IMR-90 (cell line): ENCODE measurements around the gene FMN1. TPM values are rescaled to one million over a fixed set of nuclear protein-coding genes. Genes with fewer than 3 reads are reported as not detected.

Experiments used
- ATAC-seq: fragments of 200-7000 bp; cut with Tn5 transposase; 2 replicates; pipeline ENCODE4 v1.9.1; 2020; ENCODE audit warnings: low read depth, mild to moderate bottlenecking, moderate library complexity
- BruUV-seq: library from RNA; stranded (reverse); fragments of 400-500 nt; replicated peaks from 2 replicates; lab custom pipeline; 2021; lab: Mats Ljungman, UMichigan
- CTCF ChIA-PET: fragments of 300-600 bp; formaldehyde crosslinking; extraction: SDS; loops from one replicate; lab custom pipeline; 2021; ENCODE audit warnings: antibody characterized with exemption; lab: Yijun Ruan, JAX
- POLR2A ChIA-PET: fragments of 300-600 bp; sonication (Branson Sonifier 250); formaldehyde crosslinking; loops from one replicate; lab custom pipeline; 2022; ENCODE audit warnings: antibody characterized with exemption; ENCODE audit not compliant: unreplicated experiment; lab: Charles Lee
- DNase-seq: peaks from one replicate; pipeline ENCODE4 v3.0.0; 2013
- H2AFZ ChIP-seq: replicated peaks from 2 replicates; pipeline ENCODE3; 2013; ENCODE audit warnings: low read length, mild to moderate bottlenecking; ENCODE audit not compliant: poor library complexity
- H2AK5ac ChIP-seq: 2 replicates; pipeline ENCODE4 v1.6.1; 2013; ENCODE audit warnings: low read depth, low read length, inconsistent platforms
- H2AK9ac ChIP-seq: replicated peaks from 2 replicates; pipeline ENCODE3; 2013; ENCODE audit warnings: mild to moderate bottlenecking, low read depth, low read length, moderate library complexity; ENCODE audit not compliant: poor library complexity
- H2BK120ac ChIP-seq: 2 replicates; pipeline ENCODE4 v1.6.1; 2013; ENCODE audit warnings: low read depth, low read length, inconsistent platforms
- H2BK15ac ChIP-seq: 3 replicates; pipeline ENCODE4 v1.6.1; 2013; ENCODE audit warnings: low read depth, low read length, inconsistent platforms
- H2BK20ac ChIP-seq: 2 replicates; pipeline ENCODE4 v1.6.1; 2013; ENCODE audit warnings: low read depth, mild to moderate bottlenecking, inconsistent platforms, low read length, moderate library complexity
- H2BK5ac ChIP-seq: 2 replicates; pipeline ENCODE4 v1.6.1; 2013; ENCODE audit warnings: mild to moderate bottlenecking, low read depth, low read length, inconsistent platforms; ENCODE audit not compliant: poor library complexity, severe bottlenecking
- H3K14ac ChIP-seq: replicated peaks from 2 replicates; pipeline ENCODE4 v1.6.1; 2013; ENCODE audit warnings: low read depth, low read length, inconsistent platforms
- H3K18ac ChIP-seq: 2 replicates; pipeline ENCODE4 v1.6.1; 2013; ENCODE audit warnings: low read depth, low read length, control low read depth
- H3K23ac ChIP-seq: 2 replicates; pipeline ENCODE4 v1.6.1; 2013; ENCODE audit warnings: low read depth, low read length, inconsistent platforms
- H3K27ac ChIP-seq: 2 replicates; pipeline ENCODE4 v1.5.1; 2013; ENCODE audit warnings: mild to moderate bottlenecking, control low read depth, low read length; ENCODE audit not compliant: insufficient read depth
- H3K27me3 ChIP-seq: 2 replicates; pipeline ENCODE4 v1.6.1; 2013; ENCODE audit warnings: low read length; ENCODE audit not compliant: control insufficient read depth, insufficient read depth
- H3K36me3 ChIP-seq: 2 replicates; pipeline ENCODE4 v1.6.1; 2013; ENCODE audit warnings: low read length, mixed read lengths; ENCODE audit not compliant: control insufficient read depth, insufficient read depth
- H3K4ac ChIP-seq: 2 replicates; pipeline ENCODE4 v1.6.1; 2013; ENCODE audit warnings: low read depth, low read length, inconsistent platforms
- H3K4me1 ChIP-seq: 2 replicates; pipeline ENCODE4 v1.6.1; 2013; ENCODE audit warnings: low read length, mixed read lengths; ENCODE audit not compliant: control insufficient read depth, insufficient read depth
- H3K4me2 ChIP-seq: 2 replicates; pipeline ENCODE4 v1.6.1; 2013; ENCODE audit warnings: low read depth, mild to moderate bottlenecking, control low read depth, low read length, moderate library complexity
- H3K4me3 ChIP-seq: 2 replicates; pipeline ENCODE4 v1.5.1; 2013; ENCODE audit warnings: low read depth, mild to moderate bottlenecking, control low read depth, low read length, moderate library complexity; ENCODE audit not compliant: insufficient read depth
- H3K56ac ChIP-seq: 2 replicates; pipeline ENCODE4 v1.6.1; 2013; ENCODE audit warnings: low read length, inconsistent platforms; ENCODE audit not compliant: insufficient read depth; ENCODE audit errors: extremely low read depth
- H3K79me1 ChIP-seq, 2 experiments: 2 replicates each; pipeline ENCODE4 v1.6.1; 2013; ENCODE audit warnings: low read length in 2 of 2, inconsistent platforms in 1 of 2, low read depth in 1 of 2
- H3K9ac ChIP-seq: 2 replicates; pipeline ENCODE4 v1.6.1; 2013; ENCODE audit warnings: low read depth, low read length, control low read depth
- H3K9me1 ChIP-seq: 2 replicates; pipeline ENCODE4 v1.6.1; 2013; ENCODE audit warnings: low read length, inconsistent platforms; ENCODE audit not compliant: insufficient read depth
- H3K9me3 ChIP-seq: 2 replicates; pipeline ENCODE4 v1.6.1; 2013; ENCODE audit warnings: low read length; ENCODE audit not compliant: control insufficient read depth, insufficient read depth
- H4K20me1 ChIP-seq: 2 replicates; pipeline ENCODE4 v1.6.1; 2013; ENCODE audit warnings: low read length, inconsistent platforms; ENCODE audit not compliant: insufficient read depth
- H4K5ac ChIP-seq: 2 replicates; pipeline ENCODE4 v1.6.1; 2013; ENCODE audit warnings: mild to moderate bottlenecking, low read depth, low read length, control low read depth
- H4K8ac ChIP-seq, 2 experiments: 2 replicates each; pipeline ENCODE4 v1.6.1; 2013; ENCODE audit warnings: low read depth in 2 of 2, low read length in 2 of 2, control low read depth in 1 of 2, inconsistent platforms in 1 of 2
- H4K91ac ChIP-seq: 2 replicates; pipeline ENCODE4 v1.6.1; 2013; ENCODE audit warnings: low read depth, low read length, inconsistent platforms; ENCODE audit not compliant: insufficient read depth
- CTCF ChIP-seq: conservative IDR thresholded peaks from 2 replicates; pipeline ENCODE4 v1.5.1; 2012; ENCODE audit warnings: mild to moderate bottlenecking, low read depth, low read length, improper control_type of control experiment
- RAD21 ChIP-seq: IDR thresholded peaks from 2 replicates; pipeline ENCODE4 v1.6.1; 2012; ENCODE audit warnings: low read length, improper control_type of control experiment
- WGBS, 2 experiments: methylation state at CpG; one replicate each; pipeline versions ENCODE4 v1.1.5 to v1.1.7; 2013; ENCODE audit warnings: missing lambda C conversion rate in 2 of 2; ENCODE audit not compliant: insufficient read length in 1 of 2; ENCODE audit errors: extremely low coverage in 2 of 2; 5-methylcytosine and 5-hydroxymethylcytosine counted together
- dilution Hi-C: fragments of 300-500 bp; cut with HindIII; formaldehyde crosslinking; loops from one replicate; pipeline ENCODE4 v1.14.3; 2018; ENCODE audit warnings: low sequenced_read_pairs; ENCODE audit not compliant: unreplicated experiment
- in situ Hi-C: fragments of 300-500 bp; cut with MboI; formaldehyde crosslinking; loops from 3 replicates; pipeline ENCODE4 v1.14.3; 2019; ENCODE audit warnings: low sequenced_read_pairs, inconsistent platforms, mixed read lengths
- intact Hi-C: fragments of 100-400 bp; cut with micrococcal nuclease; formaldehyde crosslinking; loops from 2 replicates; pipeline ENCODE4 v1.10.0; 2022
- polyA plus RNA-seq, 3 experiments: library from polyadenylated mRNA; depleted of rRNA; stranded (reverse); fragments of >200 nt; gene quantifications; 2 replicates each; pipeline ENCODE4 v1.2.3, GENCODE V29; 2012; ENCODE audit warnings: low replicate concordance in 1 of 3
- total RNA-seq: library from RNA; depleted of rRNA; stranded (reverse); fragments of >200 nt; gene quantifications from 2 replicates; pipeline ENCODE4 v1.2.3, GENCODE V29; 2012

Gene FMN1
- total and polyA plus RNA-seq, 2 of the 4 experiments (the other 2 are of a cell fraction) = 7.3 to 17.6 TPM

- H2BK15ac ChIP-seq = no peak overlapping the region
- no peak for ATAC-seq
- H3K4me2 ChIP-seq = no peak overlapping the region
- no TSS peak for BruUV-seq
- no peak for DNase-seq
- H2BK120ac ChIP-seq = no peak overlapping the region
- no peaks in the 10 kb centered on the region for H3K9me3 ChIP-seq
- ChIA-PET POLR2A (no interaction called here), CTCF (no interaction called here)
- H3K36me3 ChIP-seq = no peaks in the 10 kb centered on the region
- dilution Hi-C loops (no loop called here), intact Hi-C loops (no loop called here), in situ Hi-C loops (no loop called here)
- H4K8ac ChIP-seq = no peak overlapping the region
- H3K9me1 ChIP-seq = no peaks in the 10 kb centered on the region
- H3K4me1 ChIP-seq = no peaks in the 10 kb centered on the region
- H3K4me3 ChIP-seq = no peak overlapping the region
- no peaks in the 10 kb centered on the region for H3K79me1 ChIP-seq
- H2BK5ac ChIP-seq = no peak overlapping the region
- H3K23ac ChIP-seq = no peak overlapping the region
- no peak overlapping the region for H3K14ac ChIP-seq
- peak overlapping the region; percentile 74 for H2AK9ac ChIP-seq
- H3K56ac ChIP-seq = no peak overlapping the region
- no peak overlapping the region for H4K91ac ChIP-seq
- no peak overlapping the region for H2AK5ac ChIP-seq
- H3K18ac ChIP-seq = no peak overlapping the region
- no peak overlapping the region for H2BK20ac ChIP-seq
- no peak overlapping the region for H4K5ac ChIP-seq
- no peak overlapping the region for H2AFZ ChIP-seq
- no peaks in the 10 kb centered on the region for H4K20me1 ChIP-seq
- H3K4ac ChIP-seq = no peak overlapping the region
- no peak overlapping the region for H3K9ac ChIP-seq
- peaks cover 13% of the 10 kb centered on the region for H3K27me3 ChIP-seq
- WGBS, 2 experiments = no CpG with 5 or more reads among the region's 5 CpGs
- no peak overlapping the region for H3K27ac ChIP-seq
- TF ChIP-seq RAD21 (no peak), CTCF (peak; percentile 24; the same call in 1 of the 2 replicates)
Observed at GRCh38 chr15:33242669-33243191, 48.2 kb upstream of the FMN1 start.
